ENCODE data around the gene ZNF562.

The ZNF562 gene

GRCh38 chr19:9641810-9642209, 33.1 kb downstream of the ZNF562 start:
- H3K27ac ChIP-seq (ENCODE audit: low read length) = no peak overlapping the region
- H3K36me3 ChIP-seq (ENCODE audit: insufficient read depth, low read length) = peaks cover 25% of the 10 kb centered on the region
- H3K4me2 ChIP-seq (ENCODE audit: insufficient read depth, low read length) = no peak overlapping the region
- no peak overlapping the region for H3K9ac ChIP-seq (ENCODE audit: low read depth, low read length)
- TF ChIP-seq, protein P1, sequence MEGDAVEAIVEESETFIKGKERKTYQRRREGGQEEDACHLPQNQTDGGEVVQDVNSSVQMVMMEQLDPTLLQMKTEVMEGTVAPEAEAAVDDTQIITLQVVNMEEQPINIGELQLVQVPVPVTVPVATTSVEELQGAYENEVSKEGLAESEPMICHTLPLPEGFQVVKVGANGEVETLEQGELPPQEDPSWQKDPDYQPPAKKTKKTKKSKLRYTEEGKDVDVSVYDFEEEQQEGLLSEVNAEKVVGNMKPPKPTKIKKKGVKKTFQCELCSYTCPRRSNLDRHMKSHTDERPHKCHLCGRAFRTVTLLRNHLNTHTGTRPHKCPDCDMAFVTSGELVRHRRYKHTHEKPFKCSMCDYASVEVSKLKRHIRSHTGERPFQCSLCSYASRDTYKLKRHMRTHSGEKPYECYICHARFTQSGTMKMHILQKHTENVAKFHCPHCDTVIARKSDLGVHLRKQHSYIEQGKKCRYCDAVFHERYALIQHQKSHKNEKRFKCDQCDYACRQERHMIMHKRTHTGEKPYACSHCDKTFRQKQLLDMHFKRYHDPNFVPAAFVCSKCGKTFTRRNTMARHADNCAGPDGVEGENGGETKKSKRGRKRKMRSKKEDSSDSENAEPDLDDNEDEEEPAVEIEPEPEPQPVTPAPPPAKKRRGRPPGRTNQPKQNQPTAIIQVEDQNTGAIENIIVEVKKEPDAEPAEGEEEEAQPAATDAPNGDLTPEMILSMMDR (IDR thresholded peaks at IDR 0.05; ENCODE audit: borderline replicate concordance, extremely low read depth, low read length, poor library complexity, severe bottlenecking) = no peak
- no peaks in the 10 kb centered on the region for H3K9me3 ChIP-seq (ENCODE audit: insufficient read depth, low read length, severe bottlenecking)
- H3K79me2 ChIP-seq (ENCODE audit: insufficient read depth, low read length) = peaks cover 9% of the 10 kb centered on the region; the same call in 1 of the 2 replicates
- no peak for ATAC-seq (ENCODE audit: insufficient read depth, low read depth)
- H4K20me1 ChIP-seq (ENCODE audit: insufficient read depth, low read length) = peaks cover 6% of the 10 kb centered on the region; the same call in 1 of the 2 replicates
- no peaks in the 10 kb centered on the region for H3K4me1 ChIP-seq (ENCODE audit: insufficient read depth, low read length)
- no peaks in the 10 kb centered on the region for H3K27me3 ChIP-seq (ENCODE audit: insufficient read depth, low read length, poor library complexity)
- H3K4me3 ChIP-seq (ENCODE audit: low read depth in 1 of 2, low read length in 2 of 2) = no peak overlapping the region
- no peak for DNase-seq
- no peak overlapping the region for H2AFZ ChIP-seq (ENCODE audit: low read depth, low read length)

- TF ChIP-seq, protein P1 (IDR thresholded peaks at IDR 0.05; ENCODE audit: borderline replicate concordance, extremely low read depth, low read length, poor library complexity, severe bottlenecking) = no peak
- no peak for TF ChIP-seq EZH2 (IDR thresholded peaks at IDR 0.05; ENCODE audit: borderline replicate concordance, low read depth, low read length, severe bottlenecking)
- Histone ChIP-seq H3K27me3 (ENCODE audit: insufficient read depth, low read length, poor library complexity) (no peaks in the 10 kb centered on the region), H3K9me3 (ENCODE audit: insufficient read depth, low read length, severe bottlenecking) (no peaks in the 10 kb centered on the region), H3K4me3 (ENCODE audit: low read depth in 1 of 2, low read length in 2 of 2) (no peak overlapping the region), H3K4me1 (ENCODE audit: insufficient read depth, low read length) (no peaks in the 10 kb centered on the region), H2AFZ (ENCODE audit: low read depth, low read length) (no peak overlapping the region), H3K79me2 (ENCODE audit: insufficient read depth, low read length) (peaks cover 5% of the 10 kb centered on the region; the same call in 1 of the 2 replicates), H4K20me1 (ENCODE audit: insufficient read depth, low read length) (peaks cover 6% of the 10 kb centered on the region; the same call in 1 of the 2 replicates), H3K27ac (ENCODE audit: low read length) (no peak overlapping the region), H3K4me2 (ENCODE audit: insufficient read depth, low read length) (no peak overlapping the region), H3K36me3 (ENCODE audit: insufficient read depth, low read length) (peaks cover 23% of the 10 kb centered on the region), H3K9ac (ENCODE audit: low read depth, low read length) (no peak overlapping the region)
- ATAC-seq (ENCODE audit: insufficient read depth, low read depth) (no peak), DNase-seq (no peak)
Observed at GRCh38 chr19:9640956-9641355, 33.9 kb downstream of the ZNF562 start.

DNA sequence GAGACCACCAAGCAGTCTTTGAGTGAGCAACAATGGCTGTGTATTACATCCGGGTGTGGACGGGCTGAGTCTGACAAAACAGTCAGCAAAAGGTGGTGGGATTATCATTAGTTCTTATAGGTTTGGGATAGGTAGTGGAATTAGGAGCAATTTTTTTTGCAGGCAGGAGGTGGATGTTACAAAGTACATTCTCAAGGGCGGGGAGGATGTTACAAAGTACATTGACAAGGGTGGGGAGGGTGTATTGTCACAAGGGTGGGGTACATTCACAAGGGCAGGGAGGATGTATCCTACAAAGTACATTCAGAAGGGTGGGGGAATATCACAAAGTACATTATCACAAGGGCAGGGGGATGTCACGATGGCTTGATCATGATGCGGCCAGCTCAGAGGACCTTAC, 38.9 kb downstream of the ZNF562 start:
- no peak overlapping the region for H3K27ac ChIP-seq (ENCODE audit: low read length)
- no peak overlapping the region for H3K9ac ChIP-seq (ENCODE audit: low read depth, low read length)
- no peak overlapping the region for H2AFZ ChIP-seq (ENCODE audit: low read depth, low read length)
- no peak overlapping the region for H3K4me3 ChIP-seq (ENCODE audit: low read depth in 1 of 2, low read length in 2 of 2)
- DNase-seq (no peak), ATAC-seq (ENCODE audit: insufficient read depth, low read depth) (no peak)
- no peaks in the 10 kb centered on the region for H3K4me1 ChIP-seq (ENCODE audit: insufficient read depth, low read length)
- TF ChIP-seq EZH2 (IDR thresholded peaks at IDR 0.05; ENCODE audit: borderline replicate concordance, low read depth, low read length, severe bottlenecking) = no peak
- TF ChIP-seq, protein P1 (IDR thresholded peaks at IDR 0.05; ENCODE audit: borderline replicate concordance, extremely low read depth, low read length, poor library complexity, severe bottlenecking) = no peak
- no peaks in the 10 kb centered on the region for H4K20me1 ChIP-seq (ENCODE audit: insufficient read depth, low read length)
- H3K36me3 ChIP-seq (ENCODE audit: insufficient read depth, low read length) = peaks cover 19% of the 10 kb centered on the region
- H3K79me2 ChIP-seq (ENCODE audit: insufficient read depth, low read length) = no peaks in the 10 kb centered on the region
- no peak overlapping the region for H3K4me2 ChIP-seq (ENCODE audit: insufficient read depth, low read length)
- H3K9me3 ChIP-seq (ENCODE audit: insufficient read depth, low read length, severe bottlenecking) = no peaks in the 10 kb centered on the region
- no peaks in the 10 kb centered on the region for H3K27me3 ChIP-seq (ENCODE audit: insufficient read depth, low read length, poor library complexity)

DNA sequence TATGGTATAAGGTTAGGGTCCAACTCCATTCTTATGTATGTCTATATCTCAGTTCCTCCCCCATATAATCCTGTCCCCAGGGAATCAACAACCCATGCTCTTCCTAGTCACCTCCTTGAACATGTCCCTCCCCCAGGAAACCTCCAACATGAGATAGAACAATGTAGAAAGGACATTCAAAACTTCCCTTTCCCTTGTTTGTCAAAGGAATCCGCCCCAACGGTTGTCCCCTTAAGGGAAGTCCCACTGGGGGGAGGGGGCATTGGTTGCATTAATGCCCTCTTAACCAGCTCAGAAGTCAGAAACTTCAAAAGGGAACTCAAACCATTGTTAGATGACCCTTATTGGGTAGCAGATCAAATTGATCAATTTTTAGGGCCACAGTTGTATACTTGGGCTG, 47.0 kb downstream of the ZNF562 start:
- Histone ChIP-seq H3K9me3 (ENCODE audit: insufficient read depth, low read length, severe bottlenecking) (no peaks in the 10 kb centered on the region), H4K20me1 (ENCODE audit: insufficient read depth, low read length) (no peaks in the 10 kb centered on the region), H3K27me3 (ENCODE audit: insufficient read depth, low read length, poor library complexity) (no peaks in the 10 kb centered on the region), H3K9ac (ENCODE audit: low read depth, low read length) (no peak overlapping the region), H3K4me1 (ENCODE audit: insufficient read depth, low read length) (peaks cover 1% of the 10 kb centered on the region; the same call in 1 of the 2 replicates), H3K27ac (ENCODE audit: low read length) (no peak overlapping the region), H3K4me3 (ENCODE audit: low read depth in 1 of 2, low read length in 2 of 2) (no peak overlapping the region), H3K79me2 (ENCODE audit: insufficient read depth, low read length) (no peaks in the 10 kb centered on the region), H3K36me3 (ENCODE audit: insufficient read depth, low read length) (peaks cover 5% of the 10 kb centered on the region; the same call in 1 of the 2 replicates), H2AFZ (ENCODE audit: low read depth, low read length) (no peak overlapping the region), H3K4me2 (ENCODE audit: insufficient read depth, low read length) (no peak overlapping the region)
- DNase-seq (no peak), ATAC-seq (ENCODE audit: insufficient read depth, low read depth) (no peak)
- no peak for TF ChIP-seq EZH2 (IDR thresholded peaks at IDR 0.05; ENCODE audit: borderline replicate concordance, low read depth, low read length, severe bottlenecking)
- TF ChIP-seq, protein P1 (IDR thresholded peaks at IDR 0.05; ENCODE audit: borderline replicate concordance, extremely low read depth, low read length, poor library complexity, severe bottlenecking) = no peak

Measured in DND-41 (cell line).